ENCODE data around the gene AUTS2. TPM values are rescaled to one million over a fixed set of nuclear protein-coding genes. Genes with fewer than 3 reads are reported as not detected.

AUTS2 gene
- total RNA-seq, 6 donors from 2014 or later: 38.9 to 151 (median 55.8) TPM

GRCh38 chr7:69749372-69749979, 151.2 kb downstream of the AUTS2 start:
- WGBS, 2 donors: 62 to 75% methylated on average over 7 of the region's 7 CpGs
- Histone ChIP-seq H3K4me3 (no peak overlapping the region), H3K36me3 (no peaks in the 10 kb centered on the region), H3K4me1 (peaks cover 0 to 22% (median 5%) of the 10 kb centered on the region in 4 donors), H3K27ac (no peak overlapping the region), H3K9me3 (no peaks in the 10 kb centered on the region), H3K27me3 (no peaks in the 10 kb centered on the region)
- TF ChIP-seq CTCF (IDR thresholded peaks at IDR 0.05) (no peak), POLR2A (IDR thresholded peaks at IDR 0.05) (no peak), POLR2AphosphoS5 (IDR thresholded peaks at IDR 0.05) (no peak), EP300 (IDR thresholded peaks at IDR 0.05) (no peak)
- ATAC-seq (ENCODE audit: low FRiP score in 2 of 2) (no peak), DNase-seq (no peak)

DNA sequence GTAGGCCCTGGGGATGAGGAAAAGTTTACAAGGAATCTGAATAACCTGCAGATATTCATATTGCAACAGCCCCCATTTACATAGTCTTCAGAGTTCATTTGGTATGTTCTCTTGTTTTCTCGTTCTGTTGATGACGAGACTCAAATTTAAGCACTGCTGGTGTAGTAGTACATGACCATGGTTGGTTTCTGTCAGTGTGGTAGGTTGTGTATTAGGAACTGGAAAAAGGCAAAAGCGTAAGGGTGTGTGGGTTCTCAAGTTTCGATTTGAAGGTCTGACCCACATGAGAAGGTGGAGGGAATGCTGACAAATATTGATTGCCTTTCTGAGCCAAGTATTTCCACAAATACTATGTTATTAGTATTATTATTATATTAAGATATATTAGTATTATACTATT, 151.7 kb downstream of the AUTS2 start:
- ATAC-seq (ENCODE audit: low FRiP score in 2 of 2) (no peak), DNase-seq (no peak)
- H3K4me3 ChIP-seq: no peak overlapping the region
- no peaks in the 10 kb centered on the region for H3K36me3 ChIP-seq
- no peaks in the 10 kb centered on the region for H3K27me3 ChIP-seq
- TF ChIP-seq EP300 (IDR thresholded peaks at IDR 0.05) (no peak), CTCF (IDR thresholded peaks at IDR 0.05) (no peak)
- H3K4me1 ChIP-seq: peaks cover 0 to 22% (median 5%) of the 10 kb centered on the region in 4 donors
- no peak overlapping the region for H3K27ac ChIP-seq
- 90 to 92% methylated on average over 4 of the region's 4 CpGs for WGBS, 2 donors
- H3K9me3 ChIP-seq: no peaks in the 10 kb centered on the region

GRCh38 chr7:69751026-69751425, 152.8 kb downstream of the AUTS2 start:
- Histone ChIP-seq H3K36me3 (no peaks in the 10 kb centered on the region), H3K4me1 (peaks cover 0 to 22% (median 5%) of the 10 kb centered on the region in 4 donors), H3K27ac (no peak overlapping the region), H3K4me3 (no peak overlapping the region), H3K9me3 (no peaks in the 10 kb centered on the region), H3K27me3 (no peaks in the 10 kb centered on the region)
- no peak for ATAC-seq (ENCODE audit: low FRiP score in 2 of 2)
- no peak for DNase-seq
- 74 to 82% methylated on average over 1 of the region's 1 CpG for WGBS, 2 donors
- TF ChIP-seq POLR2AphosphoS5 (IDR thresholded peaks at IDR 0.05): no peak
- TF ChIP-seq EP300 (IDR thresholded peaks at IDR 0.05): no peak
- no peak for TF ChIP-seq POLR2A (IDR thresholded peaks at IDR 0.05)

DNA sequence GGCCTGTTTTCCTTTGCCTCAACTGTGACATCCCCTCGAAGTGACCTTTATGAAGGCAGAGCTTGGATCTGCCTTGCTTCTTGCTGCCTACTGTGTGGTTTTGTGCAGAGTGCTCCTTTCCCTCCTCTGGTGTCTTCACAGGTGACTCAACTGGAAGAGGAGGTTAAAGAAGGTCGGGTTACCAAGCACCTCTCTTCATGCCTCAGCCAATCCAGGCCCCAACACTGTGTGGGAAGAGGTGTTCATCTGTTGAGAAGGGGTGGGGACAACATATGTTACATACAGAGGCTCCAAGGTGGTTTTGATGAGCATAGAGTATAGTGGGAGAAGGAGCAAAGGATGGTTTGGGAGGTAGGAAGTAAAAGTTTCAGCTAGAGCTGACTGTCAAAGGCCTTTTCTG, 155.7 kb downstream of the AUTS2 start:
- Histone ChIP-seq H3K27ac (no peak overlapping the region), H3K27me3 (no peaks in the 10 kb centered on the region), H3K4me3 (no peak overlapping the region), H3K36me3 (no peaks in the 10 kb centered on the region), H3K9me3 (no peaks in the 10 kb centered on the region), H3K4me1 (peaks cover 0 to 29% (median 12%) of the 10 kb centered on the region in 4 donors)
- DNase-seq: no peak
- WGBS, 2 donors: 33 to 70% methylated on average over 1 to 2 of the region's 2 CpGs
- ATAC-seq (ENCODE audit: low FRiP score in 2 of 2): peak in 1 of 2 donors; percentile 35
- TF ChIP-seq POLR2A (IDR thresholded peaks at IDR 0.05) (no peak), EP300 (IDR thresholded peaks at IDR 0.05) (no peak), CTCF (IDR thresholded peaks at IDR 0.05) (no peak), POLR2AphosphoS5 (IDR thresholded peaks at IDR 0.05) (no peak)

- WGBS, 2 donors: 78 to 80% methylated on average over 3 of the region's 3 CpGs
- no peak for ATAC-seq (ENCODE audit: low FRiP score in 2 of 2)
These were observed 156.2 kb downstream of the AUTS2 start for GRCh38 chr7:69754476-69754875.

DNA sequence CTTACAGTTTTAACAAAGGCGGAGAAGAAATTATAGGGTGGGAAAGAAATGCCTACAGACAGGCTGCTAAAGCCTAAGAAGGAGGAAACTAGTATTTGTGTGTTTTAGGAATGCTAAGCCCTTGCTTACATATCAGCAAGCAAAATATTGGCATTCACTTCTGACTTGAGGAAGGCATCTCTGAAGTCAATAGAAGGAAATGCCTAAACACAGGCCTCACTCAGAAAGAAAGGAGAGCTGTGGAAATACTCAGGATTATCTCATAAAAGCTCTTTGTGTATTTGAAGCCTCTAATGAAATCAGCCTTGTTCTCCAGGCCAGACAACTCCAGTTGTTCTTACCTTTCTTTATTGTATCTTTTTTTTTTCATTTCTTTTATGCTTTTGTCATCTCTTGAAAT, 158.0 kb downstream of the AUTS2 start:
- Histone ChIP-seq H3K27ac (no peak overlapping the region), H3K9me3 (no peaks in the 10 kb centered on the region), H3K36me3 (no peaks in the 10 kb centered on the region), H3K27me3 (no peaks in the 10 kb centered on the region), H3K4me3 (no peak overlapping the region), H3K4me1 (peaks cover 0 to 20% (median 11%) of the 10 kb centered on the region in 4 donors)
- TF ChIP-seq EP300 (IDR thresholded peaks at IDR 0.05): no peak
- no peak for TF ChIP-seq CTCF (IDR thresholded peaks at IDR 0.05)
- TF ChIP-seq POLR2AphosphoS5 (IDR thresholded peaks at IDR 0.05): no peak
- no peak for TF ChIP-seq POLR2A (IDR thresholded peaks at IDR 0.05)
- ATAC-seq (ENCODE audit: low FRiP score in 2 of 2) (no peak), DNase-seq (no peak)
- 50 to 92% methylated on average over 1 of the region's 1 CpG for WGBS, 2 donors

More at GRCh38 chr7:69754476-69754875, 156.2 kb downstream of the AUTS2 start:
- Histone ChIP-seq H3K27ac (no peak overlapping the region), H3K9me3 (no peaks in the 10 kb centered on the region), H3K27me3 (no peaks in the 10 kb centered on the region), H3K4me1 (peaks cover 0 to 24% (median 11%) of the 10 kb centered on the region in 4 donors), H3K4me3 (no peak overlapping the region), H3K36me3 (no peaks in the 10 kb centered on the region)
- TF ChIP-seq POLR2A (IDR thresholded peaks at IDR 0.05) (no peak), POLR2AphosphoS5 (IDR thresholded peaks at IDR 0.05) (no peak)
- DNase-seq: no peak
